Ureter (tissue), 1 donor: ENCODE results near the gene SMIM11. TPM values are rescaled to one million over a fixed set of nuclear protein-coding genes. Genes with fewer than 3 reads are reported as not detected.
"Not testable (repeated sequence)": the region's sequence is repeated elsewhere in the genome, so short reads cannot be mapped to it uniquely, and the experiment has no call there.

Source experiments
- DNase-seq: peaks from one replicate; pipeline ENCODE4 v3.0.0-alpha.2; 2020; ENCODE audit warnings: low spot score
- total RNA-seq: library from RNA; stranded (reverse); gene quantifications from one replicate; pipeline ENCODE4 v1.2.4, GENCODE V29; 2023
- donor health status: DM: yes; HTN: yes; CAD: no.

Gene SMIM11, protein sequence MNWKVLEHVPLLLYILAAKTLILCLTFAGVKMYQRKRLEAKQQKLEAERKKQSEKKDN
- total RNA-seq = 21.3 TPM

DNA sequence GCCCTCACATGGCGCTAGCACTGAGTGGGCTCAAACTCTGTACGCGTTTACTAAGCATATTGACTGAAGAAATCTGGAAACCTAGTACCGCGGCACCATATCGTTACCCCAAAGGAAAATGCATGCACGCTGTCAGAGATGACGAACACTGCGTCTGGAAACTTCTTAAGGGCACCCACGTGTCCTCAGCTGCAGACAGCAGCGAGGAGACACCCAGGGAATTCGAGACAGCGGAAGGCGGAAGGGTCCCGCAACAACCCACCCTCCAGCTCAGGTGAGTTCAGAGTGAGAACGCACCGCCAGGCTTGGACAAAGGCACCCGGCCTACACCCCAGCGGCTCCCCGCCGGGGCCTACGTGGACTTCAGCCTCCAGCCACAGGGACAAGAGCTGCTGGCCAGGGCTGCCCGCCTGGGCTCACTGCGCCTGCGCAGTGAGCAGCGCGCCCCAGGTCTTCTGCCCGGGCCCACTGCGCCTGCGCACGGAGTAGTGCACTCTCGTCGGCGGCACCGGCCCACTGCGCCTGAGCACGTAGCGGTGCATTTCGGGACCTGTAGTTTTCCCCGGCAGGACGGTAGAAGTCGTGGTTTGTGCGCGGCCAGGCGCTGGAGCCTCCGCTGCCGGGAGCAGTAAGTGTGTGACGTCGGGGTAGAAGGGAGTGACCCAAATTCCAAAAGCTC is at the start of gene SMIM11:
Gene SMIM11 (plus strand): TSS at position 568 of the 679 bp plus-strand sequence. CDS start 3,998 bp downstream, outside the sequence.
- not testable (repeated sequence) for DNase-seq

DNA sequence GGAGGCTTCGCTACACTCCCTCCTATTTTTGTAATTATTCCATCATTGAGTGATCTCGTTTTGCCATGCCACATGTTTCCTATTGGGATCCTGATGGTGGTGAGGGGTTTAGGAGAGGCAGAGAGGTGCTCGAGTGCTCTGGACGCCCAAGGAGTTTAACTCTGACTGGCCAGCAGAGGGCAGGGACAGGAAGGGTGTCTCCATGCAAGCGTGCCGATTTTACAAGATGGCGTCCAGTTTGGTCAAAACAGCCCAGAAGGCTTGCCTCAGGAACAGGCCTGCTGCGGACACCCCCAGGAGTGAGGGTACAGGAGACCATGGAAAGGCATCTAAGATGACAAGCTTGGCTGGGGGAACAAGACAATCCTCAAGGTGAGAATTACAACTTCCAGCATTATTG is 45.3 kb upstream of the SMIM11 start:
- DNase-seq = no peak

DNA sequence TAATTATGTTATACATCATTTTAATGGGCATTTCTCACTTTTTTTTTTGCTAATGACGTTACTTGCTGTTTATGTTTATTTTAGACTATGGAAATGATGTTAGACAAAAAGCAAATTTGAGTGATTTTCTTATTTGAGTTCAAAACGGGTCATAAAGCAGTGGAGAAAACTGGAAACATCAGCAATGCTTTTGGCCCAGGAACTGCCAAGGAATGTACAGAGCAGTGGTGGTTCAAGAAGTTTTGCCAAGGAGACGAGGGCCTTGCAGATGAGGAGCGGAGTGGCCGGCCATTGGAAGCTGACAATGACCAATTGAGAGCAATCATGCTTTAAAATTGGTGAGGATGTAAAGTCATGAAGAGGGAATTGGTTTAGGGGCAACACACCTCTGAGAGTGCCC is 43.6 kb upstream of the SMIM11 start:
- no peak for DNase-seq

DNA sequence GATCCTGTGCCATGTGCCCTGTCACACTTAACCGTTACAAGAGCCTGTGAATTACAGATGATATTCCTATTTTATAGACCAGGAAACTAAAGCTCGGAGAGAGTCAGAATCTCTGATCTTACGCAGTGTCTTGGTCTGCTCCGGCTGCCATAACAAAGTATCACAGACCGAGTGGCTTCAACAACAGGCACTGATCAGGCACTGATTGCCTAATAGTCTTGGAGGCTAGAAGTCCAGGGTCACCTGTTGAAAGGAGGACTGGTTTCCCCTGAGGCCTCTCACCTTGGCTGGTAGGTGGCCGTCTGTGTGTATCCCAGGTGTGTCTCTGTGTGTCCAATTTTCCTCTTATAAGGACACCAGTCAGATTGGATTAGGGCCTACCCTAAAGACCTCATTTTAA is 43.0 kb upstream of the SMIM11 start:
- no peak for DNase-seq

DNA sequence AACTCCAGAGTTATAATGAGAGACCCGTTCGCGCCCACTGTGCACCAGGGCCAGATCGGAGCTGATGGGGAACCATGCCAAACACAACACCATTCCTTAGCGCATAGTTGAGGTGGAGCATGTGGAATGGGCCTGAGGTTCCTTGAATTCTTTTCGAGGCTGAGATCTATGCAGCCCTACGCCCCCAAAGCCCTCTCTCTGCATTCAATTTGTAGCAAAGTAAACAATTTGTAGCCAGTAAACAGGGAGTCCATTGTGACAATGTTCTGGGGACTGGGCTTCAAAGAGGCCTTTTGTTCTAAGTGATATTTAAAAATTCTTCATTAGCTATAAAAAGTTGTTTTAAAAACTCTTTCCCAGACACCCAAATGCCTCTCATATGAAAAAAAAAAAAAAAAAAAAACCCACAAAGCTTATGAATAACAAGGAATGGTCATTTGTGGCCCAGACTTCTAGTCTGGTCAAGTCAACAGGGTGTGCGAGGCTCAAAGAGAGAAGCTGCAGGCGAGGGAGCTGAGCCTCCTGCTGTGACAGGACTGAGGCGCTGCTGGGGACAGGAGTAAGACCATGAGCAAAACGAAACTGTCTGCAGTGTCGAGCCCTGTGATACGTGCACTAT is 42.1 kb upstream of the SMIM11 start:
- no peak for DNase-seq

- DNase-seq = peak; percentile 35
These were observed 40.0 kb upstream of the SMIM11 start for GRCh38 chr21:34335316-34335715.

GRCh38 chr21:34336245-34336644 is 39.1 kb upstream of the SMIM11 start:
- DNase-seq = no peak

DNA sequence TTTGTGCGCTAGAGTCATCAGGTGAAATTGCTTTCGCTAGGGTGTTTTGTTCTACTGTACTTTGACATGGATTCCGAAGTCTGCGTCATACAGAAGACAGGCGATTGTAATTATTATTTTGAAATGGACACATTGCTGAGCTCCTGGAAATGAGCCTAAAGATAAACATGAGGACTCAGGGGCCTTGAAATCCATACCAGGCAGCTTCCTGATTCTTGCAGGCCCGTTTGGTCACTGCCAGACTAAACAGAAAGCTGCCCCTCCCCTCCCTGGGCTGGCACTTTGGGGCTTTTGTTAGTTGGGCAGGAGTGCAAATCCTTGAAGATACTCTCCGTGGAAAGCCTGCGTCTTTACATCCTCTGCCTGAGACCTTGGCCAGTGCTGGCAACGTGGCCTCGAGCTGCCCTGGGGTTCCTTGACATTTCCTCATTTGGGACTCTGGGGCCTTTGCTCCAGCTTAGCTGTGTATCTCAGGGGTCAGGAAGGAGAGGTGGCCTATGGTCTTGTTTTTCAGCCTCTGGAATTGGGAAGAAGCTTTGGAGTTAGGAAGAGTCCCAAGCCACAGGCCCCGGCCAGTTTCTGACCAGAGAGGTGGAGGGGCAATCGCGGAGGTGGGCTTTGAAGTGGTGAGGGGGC is 38.4 kb upstream of the SMIM11 start:
- DNase-seq = peak; percentile 46

DNA sequence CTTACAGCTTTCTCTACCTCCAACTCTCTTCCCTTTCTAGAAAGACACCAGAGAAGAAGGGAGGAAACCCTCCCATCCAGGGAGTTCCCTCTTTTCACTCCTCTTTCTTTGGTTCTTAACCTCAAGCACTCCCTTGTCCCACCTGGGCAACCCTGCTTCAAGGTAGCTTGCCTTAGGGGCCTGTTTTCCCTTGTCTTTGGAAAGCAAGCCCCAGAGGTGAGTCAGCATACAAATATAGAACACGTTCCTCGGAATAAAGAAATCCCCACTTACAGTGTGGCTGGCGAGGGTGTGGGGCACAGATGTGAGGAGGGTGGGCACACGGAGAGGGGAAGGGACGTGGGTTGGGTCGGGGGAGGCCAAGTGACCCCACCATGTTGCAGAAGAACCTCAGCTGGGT is 37.6 kb upstream of the SMIM11 start:
- no peak for DNase-seq

DNA sequence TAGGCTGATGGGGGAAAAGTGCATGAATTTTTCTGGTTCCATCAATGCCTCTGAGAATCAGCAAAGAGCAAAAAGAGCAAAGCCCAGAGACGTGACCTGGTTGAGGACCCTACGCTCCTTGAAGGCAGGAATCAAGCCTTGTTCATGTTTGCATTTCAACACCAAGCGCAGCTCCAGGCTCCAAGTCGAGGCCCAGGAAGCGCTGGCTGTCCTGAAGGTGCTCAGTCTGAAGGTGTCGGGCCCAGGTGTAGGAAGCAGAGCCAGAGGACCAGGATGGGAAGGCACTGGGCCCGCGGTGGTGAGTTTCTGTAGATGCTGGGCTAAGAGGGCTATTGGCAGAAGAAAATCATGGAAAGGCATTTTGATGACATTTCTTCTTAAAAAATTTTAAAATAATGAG is 37.1 kb upstream of the SMIM11 start:
- no peak for DNase-seq

- DNase-seq = peak; percentile 18
These were observed 35.2 kb upstream of the SMIM11 start for GRCh38 chr21:34340061-34340460.

DNA sequence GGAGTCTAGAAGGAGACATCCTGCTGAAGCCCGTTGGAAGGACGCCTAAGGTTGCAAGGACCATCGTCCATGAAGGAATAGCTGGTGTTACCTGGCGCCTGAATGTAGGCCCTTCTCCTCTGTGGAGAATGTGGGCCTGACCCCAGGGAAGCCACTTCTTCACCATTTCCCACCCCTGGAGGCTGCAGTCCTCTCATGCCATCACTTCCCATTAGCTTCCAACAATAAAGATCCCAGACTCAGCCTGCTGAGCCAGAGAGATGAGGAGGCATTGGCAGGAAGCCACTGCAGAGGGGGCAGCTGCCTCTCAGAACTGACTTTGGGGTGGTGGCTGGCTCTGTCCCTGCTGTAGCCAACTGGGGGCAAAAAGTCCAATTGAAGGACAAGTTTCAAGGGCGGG is 32.8 kb upstream of the SMIM11 start:
- no peak for DNase-seq

DNA sequence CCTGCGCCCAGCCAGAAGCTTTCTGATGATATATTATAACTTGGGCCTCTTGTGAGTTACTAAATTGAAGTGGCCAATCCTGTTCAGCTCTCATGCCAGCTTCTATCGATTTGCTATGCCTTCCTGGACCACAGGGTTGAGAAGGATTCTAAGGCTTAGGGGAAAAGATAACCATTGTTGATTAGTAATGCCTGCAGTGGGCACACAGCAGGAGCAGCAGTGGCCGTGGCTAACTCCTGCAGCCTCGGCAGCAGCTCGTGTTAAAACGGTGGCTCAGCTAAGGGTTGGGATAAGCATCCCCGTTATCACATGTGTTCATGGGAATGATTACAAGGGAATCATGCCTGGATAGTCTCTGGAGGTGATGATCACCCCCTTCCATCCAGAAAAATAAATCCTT is 32.0 kb upstream of the SMIM11 start:
- no peak for DNase-seq

DNA sequence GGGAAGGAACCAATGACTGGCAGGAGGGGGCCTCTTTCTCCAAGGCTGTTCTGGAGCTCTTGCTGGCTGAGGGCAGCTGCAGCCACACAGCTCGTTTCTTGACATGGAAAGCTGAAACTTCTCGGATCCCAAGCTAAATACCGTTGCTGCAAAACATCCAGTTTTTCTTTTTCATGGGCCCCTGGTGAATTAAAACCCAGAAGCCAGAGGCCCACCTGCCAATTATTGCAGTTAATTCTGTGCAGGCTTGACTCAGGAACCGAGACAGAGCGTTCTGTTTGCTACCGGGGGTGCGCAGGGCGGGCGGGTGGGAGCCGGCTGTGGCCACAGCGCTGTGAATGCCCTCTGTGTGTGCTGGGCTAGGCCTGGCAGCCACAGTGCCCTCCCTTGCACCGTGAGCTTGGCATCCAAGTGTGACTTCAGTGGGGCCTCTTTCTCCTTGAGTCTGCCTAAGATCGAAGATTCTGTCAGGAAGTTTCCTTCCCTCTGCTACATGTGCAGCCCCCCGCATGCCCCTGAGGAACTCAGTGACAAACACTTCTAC is 31.4 kb upstream of the SMIM11 start:
- DNase-seq = no peak

DNA sequence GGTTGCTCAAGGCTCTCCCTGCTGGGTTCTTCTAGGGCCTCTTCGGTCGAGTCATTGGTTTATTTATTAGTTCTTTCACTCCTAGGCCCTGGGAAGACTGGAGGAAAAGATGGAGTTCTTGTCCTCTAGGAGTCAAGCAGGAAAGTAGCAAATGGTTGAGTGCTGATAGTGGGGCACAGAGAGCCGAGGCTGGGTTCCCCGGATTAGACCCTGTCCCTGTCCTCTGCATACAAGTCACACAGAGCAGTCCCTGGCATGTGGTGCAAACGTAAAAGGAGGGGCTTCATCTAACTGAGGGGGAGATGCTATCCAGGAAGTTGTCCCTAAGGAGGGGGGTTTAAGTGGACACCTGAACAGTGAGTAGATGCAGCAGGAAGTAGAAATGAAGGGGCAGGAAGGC is 30.7 kb upstream of the SMIM11 start:
- DNase-seq = no peak

DNA sequence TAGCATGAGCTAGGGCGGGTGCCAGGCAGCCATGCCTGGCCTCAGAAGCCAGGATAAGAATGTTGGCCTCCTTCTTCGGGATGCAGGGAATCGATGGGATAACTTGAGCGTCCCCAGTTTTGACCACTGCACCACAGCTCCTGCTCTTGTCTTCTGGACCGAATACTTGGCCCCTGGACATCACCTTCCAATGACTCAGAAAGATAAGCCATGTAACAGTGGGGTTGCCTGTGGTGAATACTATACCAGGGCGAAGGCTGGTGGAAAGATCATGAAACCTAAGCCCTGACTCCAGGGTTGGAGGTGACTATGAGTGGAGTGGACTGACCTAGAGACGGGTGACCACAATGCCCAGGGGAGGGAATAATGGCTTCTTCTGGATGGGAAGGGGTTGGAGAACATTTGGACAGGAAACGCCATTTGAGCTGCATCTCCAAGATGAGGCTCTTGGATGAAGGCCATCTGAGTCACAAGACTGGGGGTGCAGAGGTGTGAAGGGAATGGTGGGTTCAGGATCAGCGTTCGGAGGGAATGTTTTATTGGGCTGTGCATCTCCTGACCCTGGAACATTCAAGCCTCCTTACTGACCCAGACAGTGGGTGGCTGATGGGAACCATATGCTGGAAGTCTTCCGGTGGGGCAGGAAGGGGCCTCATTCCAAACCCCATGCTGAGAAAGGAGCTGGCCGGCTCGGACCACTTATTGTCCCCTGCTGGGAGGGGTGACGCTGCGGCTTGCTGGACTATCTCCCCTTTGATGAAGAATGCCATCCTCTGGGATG is 30.0 kb upstream of the SMIM11 start:
- no peak for DNase-seq

DNA sequence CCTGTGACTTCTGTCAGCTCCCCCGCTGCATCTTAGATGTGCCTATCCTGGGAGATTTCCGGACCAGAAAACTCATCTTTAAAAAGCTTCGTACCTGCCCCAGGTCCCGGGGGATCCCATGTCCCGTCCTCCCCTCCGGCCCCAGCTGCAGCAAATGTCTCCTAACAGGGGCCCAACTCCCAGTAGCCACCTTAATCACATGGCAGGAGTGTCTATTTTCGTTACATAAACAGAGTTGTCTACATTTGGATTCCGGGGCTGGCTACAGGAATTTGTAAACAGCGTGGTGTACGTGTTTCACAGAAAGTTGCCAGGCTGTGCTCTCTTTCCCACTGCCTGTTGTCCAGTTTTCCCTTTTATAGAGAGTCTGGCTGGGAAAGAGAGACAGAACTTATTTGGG is 29.4 kb upstream of the SMIM11 start:
- no peak for DNase-seq

DNA sequence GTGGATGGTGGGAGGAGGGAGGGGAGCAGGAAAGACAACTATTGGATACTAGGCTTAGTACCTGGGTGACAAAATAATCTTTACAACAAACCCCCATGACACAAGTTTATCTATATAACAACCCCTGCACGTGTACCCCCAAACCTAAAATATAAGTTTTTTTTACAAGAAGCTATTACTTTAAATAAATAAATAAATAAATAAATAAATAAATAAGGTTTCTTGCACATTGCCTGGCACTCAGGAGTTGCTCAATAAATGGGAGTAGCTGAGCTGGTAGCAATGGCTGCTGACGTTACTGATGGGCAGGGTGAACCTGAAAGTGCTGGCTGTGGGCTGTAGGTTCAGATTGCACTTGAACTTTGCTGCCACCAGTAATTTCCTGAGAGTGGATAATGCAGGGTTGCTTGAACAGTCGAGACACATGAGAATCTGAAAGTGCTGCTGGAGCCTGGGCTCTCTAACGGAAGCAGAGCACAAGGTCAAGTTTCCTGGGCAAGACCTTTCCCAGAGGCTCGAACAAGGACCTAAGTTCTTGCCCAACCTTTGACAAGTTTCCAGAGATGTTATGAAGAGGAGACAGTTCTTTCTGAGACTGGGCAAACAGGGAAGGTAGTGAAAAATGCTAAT is 26.3 kb upstream of the SMIM11 start:
- no peak for DNase-seq

DNA sequence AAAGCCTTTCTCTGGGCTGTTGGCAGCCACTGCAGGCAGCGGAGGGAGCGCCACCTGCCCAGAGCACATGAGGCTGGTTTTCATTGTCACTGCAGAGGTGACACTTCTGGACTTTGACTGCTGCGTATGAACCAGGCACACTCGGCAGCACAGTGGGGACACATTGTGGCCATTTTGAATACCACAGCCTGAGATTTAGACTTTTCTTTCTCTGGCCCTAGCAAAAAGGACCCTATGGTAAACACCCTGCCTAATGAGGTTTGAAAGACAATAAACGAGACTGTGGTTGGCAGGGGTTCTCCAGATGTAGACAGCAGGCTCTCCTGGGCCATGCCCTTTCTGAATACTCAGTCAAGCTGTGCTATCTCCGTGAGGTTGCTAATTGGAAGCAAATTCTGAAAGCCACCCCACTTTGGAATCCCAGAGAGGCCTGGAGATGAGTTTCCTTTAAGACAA is 23.5 kb upstream of the SMIM11 start:
- peak; percentile 60 for DNase-seq

GRCh38 chr21:34352556-34352955 is 22.8 kb upstream of the SMIM11 start:
- DNase-seq = no peak

GRCh38 chr21:34353182-34353581 is 22.1 kb upstream of the SMIM11 start:
- DNase-seq = no peak
